Loucy (cell line): ENCODE results near the gene MOCS1.

ENCODE experiments used
- EZH2phosphoT487 ChIP-seq: fragments of 200-600 bp; IDR thresholded peaks from 2 replicates; pipeline ENCODE4 v1.6.1; 2018; ENCODE audit warnings: antibody characterized with exemption, mild to moderate bottlenecking, moderate library complexity, borderline replicate concordance
- TF ChIP-seq, protein P1 (sequence below): fragments of 200-600 bp; sonication (generic); conservative IDR thresholded peaks from 2 replicates; pipeline ENCODE4 v1.5.1; 2014; ENCODE audit warnings: mild to moderate bottlenecking, antibody characterized with exemption, low read length

DNA sequence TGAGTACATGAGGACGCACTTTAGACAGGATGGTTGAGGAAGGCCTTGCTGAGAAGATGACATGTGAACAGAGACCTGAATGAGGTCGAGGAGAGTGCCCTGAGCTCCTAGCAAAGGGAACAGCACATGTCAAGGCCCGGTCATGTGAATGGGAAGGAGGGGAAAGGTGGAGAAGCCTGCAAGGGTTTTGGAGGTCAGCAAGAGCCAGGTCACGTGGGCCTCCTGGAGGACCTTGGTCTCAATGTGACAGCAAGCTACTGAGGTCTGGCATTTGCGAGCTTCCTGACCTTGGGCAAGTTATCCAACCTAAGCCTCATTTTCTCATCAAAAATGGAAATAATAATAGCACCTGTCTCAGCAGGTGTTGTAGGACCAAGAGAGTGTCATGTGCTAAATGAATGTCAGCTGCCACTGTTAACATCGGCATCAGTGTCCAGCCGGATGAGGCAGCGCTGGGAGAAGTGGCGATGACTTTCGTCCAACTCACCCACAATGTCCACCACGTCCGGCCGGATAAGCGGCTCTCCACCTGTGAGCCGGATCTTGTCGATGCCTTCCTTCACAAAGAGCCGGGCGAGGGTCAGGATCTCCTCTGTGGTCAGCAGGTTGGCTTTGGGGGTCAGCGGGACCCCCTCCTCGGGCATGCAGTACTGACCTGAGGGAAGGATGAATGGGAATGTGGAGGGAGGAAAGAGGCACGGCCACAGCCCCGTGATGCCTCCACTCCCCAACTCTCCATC, 8.9 kb downstream of the MOCS1 start:
- TF ChIP-seq, protein P1, sequence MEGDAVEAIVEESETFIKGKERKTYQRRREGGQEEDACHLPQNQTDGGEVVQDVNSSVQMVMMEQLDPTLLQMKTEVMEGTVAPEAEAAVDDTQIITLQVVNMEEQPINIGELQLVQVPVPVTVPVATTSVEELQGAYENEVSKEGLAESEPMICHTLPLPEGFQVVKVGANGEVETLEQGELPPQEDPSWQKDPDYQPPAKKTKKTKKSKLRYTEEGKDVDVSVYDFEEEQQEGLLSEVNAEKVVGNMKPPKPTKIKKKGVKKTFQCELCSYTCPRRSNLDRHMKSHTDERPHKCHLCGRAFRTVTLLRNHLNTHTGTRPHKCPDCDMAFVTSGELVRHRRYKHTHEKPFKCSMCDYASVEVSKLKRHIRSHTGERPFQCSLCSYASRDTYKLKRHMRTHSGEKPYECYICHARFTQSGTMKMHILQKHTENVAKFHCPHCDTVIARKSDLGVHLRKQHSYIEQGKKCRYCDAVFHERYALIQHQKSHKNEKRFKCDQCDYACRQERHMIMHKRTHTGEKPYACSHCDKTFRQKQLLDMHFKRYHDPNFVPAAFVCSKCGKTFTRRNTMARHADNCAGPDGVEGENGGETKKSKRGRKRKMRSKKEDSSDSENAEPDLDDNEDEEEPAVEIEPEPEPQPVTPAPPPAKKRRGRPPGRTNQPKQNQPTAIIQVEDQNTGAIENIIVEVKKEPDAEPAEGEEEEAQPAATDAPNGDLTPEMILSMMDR = no peak
- no peak for TF ChIP-seq EZH2phosphoT487
